ENCODE results near the gene MIPOL1. TPM values are rescaled to one million over a fixed set of nuclear protein-coding genes. Genes with fewer than 3 reads are reported as not detected.

The MIPOL1 gene
- total and polyA plus RNA-seq, 2 of the 4 experiments (the other 2 are of a cell fraction) = 2.7 to 5.9 TPM

DNA sequence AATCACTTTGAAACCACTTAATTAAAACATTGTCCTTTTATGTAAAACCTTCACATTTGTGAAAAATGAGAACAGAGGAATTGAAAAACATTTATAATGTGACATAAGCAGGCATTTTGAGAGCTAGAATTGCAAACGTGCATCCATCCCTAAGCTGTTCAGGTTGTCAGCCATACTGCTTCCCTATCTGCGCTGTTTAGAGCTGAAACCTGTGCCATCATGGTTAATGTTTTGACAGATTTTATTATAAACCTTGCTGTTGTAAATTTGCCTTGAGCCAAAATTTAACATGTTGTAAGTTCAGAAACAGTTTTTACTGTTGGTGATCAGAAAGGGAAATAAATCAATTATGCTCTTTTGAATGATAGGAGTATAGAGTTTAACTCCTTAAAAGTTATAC lies 365.5 kb downstream of the MIPOL1 start:
- POLR2A ChIA-PET (ENCODE audit: unreplicated experiment) = no interaction called here
- Histone ChIP-seq H3K9me3 (ENCODE audit: control insufficient read depth, insufficient read depth, low read length) (no peaks in the 10 kb centered on the region), H4K5ac (ENCODE audit: low read depth, low read length) (0 out of 2 replicates have a peak overlapping the region, but pooled peaks have one; percentile 83), H3K4me1 (ENCODE audit: control insufficient read depth, insufficient read depth, low read length) (0 out of 2 replicates have a peak, but pooled peaks cover 2% of the 10 kb centered on the region), H3K56ac (ENCODE audit: extremely low read depth, insufficient read depth, low read length) (no peak overlapping the region), H3K79me1 (ENCODE audit: low read depth in 1 of 2, low read length in 2 of 2) (no peaks in the 10 kb centered on the region), H2BK15ac (ENCODE audit: low read depth, low read length) (no peak overlapping the region), H3K9ac (ENCODE audit: low read depth, low read length) (no peak overlapping the region), H2AK5ac (ENCODE audit: low read depth, low read length) (peak overlapping the region; percentile 61; the same call in 1 of the 2 replicates), H3K4me3 (ENCODE audit: insufficient read depth, low read depth, low read length) (no peak overlapping the region), H3K27me3 (ENCODE audit: control insufficient read depth, insufficient read depth, low read length) (no peaks in the 10 kb centered on the region), H3K36me3 (ENCODE audit: control insufficient read depth, insufficient read depth, low read length) (no peaks in the 10 kb centered on the region), H3K9me1 (ENCODE audit: insufficient read depth, low read length) (no peaks in the 10 kb centered on the region), H3K14ac (replicated peaks; ENCODE audit: low read depth, low read length) (peak overlapping the region; percentile 4), H4K20me1 (ENCODE audit: insufficient read depth, low read length) (no peaks in the 10 kb centered on the region), H2BK5ac (ENCODE audit: low read depth, low read length, poor library complexity, severe bottlenecking) (no peak overlapping the region), H4K91ac (ENCODE audit: insufficient read depth, low read depth, low read length) (peak overlapping the region; percentile 52; the same call in 1 of the 2 replicates), H3K23ac (ENCODE audit: low read depth, low read length) (no peak overlapping the region), H3K27ac (ENCODE audit: insufficient read depth, low read length) (peak overlapping the region; percentile 12; the same call in 1 of the 2 replicates), H3K18ac (ENCODE audit: low read depth, low read length) (peak overlapping the region; percentile 77), H2AFZ (replicated peaks; ENCODE audit: low read length, poor library complexity) (no peak overlapping the region), H3K4ac (ENCODE audit: low read depth, low read length) (0 out of 2 replicates have a peak overlapping the region, but pooled peaks have one; percentile 2), H4K8ac (ENCODE audit: low read depth in 2 of 2, low read length in 2 of 2) (no peak overlapping the region), H2BK120ac (ENCODE audit: low read depth, low read length) (0 out of 2 replicates have a peak overlapping the region, but pooled peaks have one; percentile 2), H3K4me2 (ENCODE audit: low read depth, low read length) (no peak overlapping the region), H2AK9ac (replicated peaks; ENCODE audit: low read depth, low read length, poor library complexity) (no peak overlapping the region), H2BK20ac (ENCODE audit: low read depth, low read length) (no peak overlapping the region)
- ATAC-seq (ENCODE audit: low read depth) (no peak), DNase-seq (no peak)
- intact Hi-C loops (cut with micrococcal nuclease) = no loop called here
- WGBS, 2 experiments (ENCODE audit: extremely low coverage in 2 of 2, insufficient read length in 1 of 2) = 86% methylated on average over 2 of the region's 2 CpGs; no CpG with 5 or more reads in 1 of the 2 experiments
- no TSS peak for BruUV-seq (replicated peaks)
- TF ChIP-seq MAFK (IDR thresholded peaks at IDR 0.05; ENCODE audit: low read depth, low read length) (no peak), RFX5 (IDR thresholded peaks at IDR 0.05; ENCODE audit: low read depth, low read length) (no peak), CHD1 (IDR thresholded peaks at IDR 0.05; ENCODE audit: low read depth, low read length) (no peak), MXI1 (IDR thresholded peaks at IDR 0.05; ENCODE audit: borderline replicate concordance, low read depth, low read length) (no peak), RAD21 (IDR thresholded peaks at IDR 0.05; ENCODE audit: low read length) (no peak), FOS (IDR thresholded peaks at IDR 0.05; ENCODE audit: low read depth, low read length) (no peak), BHLHE40 (IDR thresholded peaks at IDR 0.05; ENCODE audit: low read depth, low read length) (no peak), MAZ (IDR thresholded peaks at IDR 0.05; ENCODE audit: borderline replicate concordance, low read depth, low read length) (no peak), POLR2A (IDR thresholded peaks at IDR 0.05; ENCODE audit: low read depth, low read length) (no peak), NFE2L2 (IDR thresholded peaks at IDR 0.05; ENCODE audit: low read depth, low read length) (no peak), RCOR1 (IDR thresholded peaks at IDR 0.05; ENCODE audit: insufficient replicate concordance, low read length) (no peak), SMC3 (IDR thresholded peaks at IDR 0.05; ENCODE audit: low read depth, low read length) (no peak), CEBPB (IDR thresholded peaks at IDR 0.05; ENCODE audit: low read depth, low read length) (no peak)
- TF ChIP-seq, protein P1, sequence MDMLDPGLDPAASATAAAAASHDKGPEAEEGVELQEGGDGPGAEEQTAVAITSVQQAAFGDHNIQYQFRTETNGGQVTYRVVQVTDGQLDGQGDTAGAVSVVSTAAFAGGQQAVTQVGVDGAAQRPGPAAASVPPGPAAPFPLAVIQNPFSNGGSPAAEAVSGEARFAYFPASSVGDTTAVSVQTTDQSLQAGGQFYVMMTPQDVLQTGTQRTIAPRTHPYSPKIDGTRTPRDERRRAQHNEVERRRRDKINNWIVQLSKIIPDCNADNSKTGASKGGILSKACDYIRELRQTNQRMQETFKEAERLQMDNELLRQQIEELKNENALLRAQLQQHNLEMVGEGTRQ (IDR thresholded peaks at IDR 0.05; ENCODE audit: low read depth, low read length) = no peak
- TF ChIP-seq, protein P2, sequence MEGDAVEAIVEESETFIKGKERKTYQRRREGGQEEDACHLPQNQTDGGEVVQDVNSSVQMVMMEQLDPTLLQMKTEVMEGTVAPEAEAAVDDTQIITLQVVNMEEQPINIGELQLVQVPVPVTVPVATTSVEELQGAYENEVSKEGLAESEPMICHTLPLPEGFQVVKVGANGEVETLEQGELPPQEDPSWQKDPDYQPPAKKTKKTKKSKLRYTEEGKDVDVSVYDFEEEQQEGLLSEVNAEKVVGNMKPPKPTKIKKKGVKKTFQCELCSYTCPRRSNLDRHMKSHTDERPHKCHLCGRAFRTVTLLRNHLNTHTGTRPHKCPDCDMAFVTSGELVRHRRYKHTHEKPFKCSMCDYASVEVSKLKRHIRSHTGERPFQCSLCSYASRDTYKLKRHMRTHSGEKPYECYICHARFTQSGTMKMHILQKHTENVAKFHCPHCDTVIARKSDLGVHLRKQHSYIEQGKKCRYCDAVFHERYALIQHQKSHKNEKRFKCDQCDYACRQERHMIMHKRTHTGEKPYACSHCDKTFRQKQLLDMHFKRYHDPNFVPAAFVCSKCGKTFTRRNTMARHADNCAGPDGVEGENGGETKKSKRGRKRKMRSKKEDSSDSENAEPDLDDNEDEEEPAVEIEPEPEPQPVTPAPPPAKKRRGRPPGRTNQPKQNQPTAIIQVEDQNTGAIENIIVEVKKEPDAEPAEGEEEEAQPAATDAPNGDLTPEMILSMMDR (conservative IDR thresholded peaks at IDR 0.05; ENCODE audit: low read depth, low read length) = no peak
- TF ChIP-seq, protein P3, sequence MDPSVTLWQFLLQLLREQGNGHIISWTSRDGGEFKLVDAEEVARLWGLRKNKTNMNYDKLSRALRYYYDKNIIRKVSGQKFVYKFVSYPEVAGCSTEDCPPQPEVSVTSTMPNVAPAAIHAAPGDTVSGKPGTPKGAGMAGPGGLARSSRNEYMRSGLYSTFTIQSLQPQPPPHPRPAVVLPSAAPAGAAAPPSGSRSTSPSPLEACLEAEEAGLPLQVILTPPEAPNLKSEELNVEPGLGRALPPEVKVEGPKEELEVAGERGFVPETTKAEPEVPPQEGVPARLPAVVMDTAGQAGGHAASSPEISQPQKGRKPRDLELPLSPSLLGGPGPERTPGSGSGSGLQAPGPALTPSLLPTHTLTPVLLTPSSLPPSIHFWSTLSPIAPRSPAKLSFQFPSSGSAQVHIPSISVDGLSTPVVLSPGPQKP (IDR thresholded peaks at IDR 0.05; ENCODE audit: borderline replicate concordance, low read depth, low read length) = no peak
- CTCF ChIA-PET = interaction anchor here (0.6 to 0.7 kb wide), 2 partner anchors 76 to 572 kb away, joined by 3 to 6 read pairs; no protein-coding TSS in a partner anchor
- in situ Hi-C loops (cut with MboI; ENCODE audit: low sequenced_read_pairs) = no loop called here
- dilution Hi-C loops (cut with HindIII; ENCODE audit: low sequenced_read_pairs, unreplicated experiment) = no loop called here
